Superior temporal gyrus (tissue), 1 donor: ENCODE measurements around the gene NPAS2.
A peak's percentile ranks its signal among the peaks of the same experiment; 100 is the strongest.

ENCODE experiments used
- DNase-seq: peaks from one replicate; pipeline ENCODE4 v3.0.0-alpha.2; 2016; ENCODE audit errors: extremely low spot score

Gene NPAS2

GRCh38 chr2:100905132-100905805 is 85.3 kb downstream of the NPAS2 start:
- no peak for DNase-seq

GRCh38 chr2:100906131-100906530 is 86.2 kb downstream of the NPAS2 start:
- DNase-seq = no peak

- DNase-seq = no peak
Observed at GRCh38 chr2:100906679-100907078, 86.7 kb downstream of the NPAS2 start.

GRCh38 chr2:100907832-100908231 is 87.9 kb downstream of the NPAS2 start:
- no peak for DNase-seq

GRCh38 chr2:100909534-100910081 is 89.7 kb downstream of the NPAS2 start:
- no peak for DNase-seq

GRCh38 chr2:100910111-100910510 is 90.2 kb downstream of the NPAS2 start:
- peak; percentile 26 for DNase-seq

- DNase-seq = no peak
Observed at GRCh38 chr2:100919316-100919715, 99.4 kb downstream of the NPAS2 start.

- no peak for DNase-seq
Observed at GRCh38 chr2:100921685-100922161, 101.8 kb downstream of the NPAS2 start.

- DNase-seq = no peak
Observed at GRCh38 chr2:100923461-100924060, 103.6 kb downstream of the NPAS2 start.

- DNase-seq = no peak
Observed at GRCh38 chr2:100924122-100924519, 104.2 kb downstream of the NPAS2 start.

- peak; percentile 59 for DNase-seq
Observed at GRCh38 chr2:100924520-100925451, 104.8 kb downstream of the NPAS2 start.

GRCh38 chr2:100928235-100928634 is 108.3 kb downstream of the NPAS2 start:
- DNase-seq = no peak

- no peak for DNase-seq
Observed at GRCh38 chr2:100929147-100929546, 109.2 kb downstream of the NPAS2 start.

- DNase-seq = no peak
Observed at GRCh38 chr2:100934504-100935371, 114.8 kb downstream of the NPAS2 start.

- DNase-seq = no peak
Observed at GRCh38 chr2:100935372-100935752, 115.4 kb downstream of the NPAS2 start.

- no peak for DNase-seq
Observed at GRCh38 chr2:100936070-100936741, 116.3 kb downstream of the NPAS2 start.

- no peak for DNase-seq
Observed at GRCh38 chr2:100936972-100937542, 117.1 kb downstream of the NPAS2 start.

GRCh38 chr2:100938031-100939026 is 118.4 kb downstream of the NPAS2 start:
- DNase-seq = no peak

- DNase-seq = no peak
Observed at GRCh38 chr2:100939445-100939844, 119.5 kb downstream of the NPAS2 start.
